Type B pancreatic cell (in vitro differentiated cells): ENCODE results near the gene SLCO4A1. TPM values are rescaled to one million over a fixed set of nuclear protein-coding genes. Genes with fewer than 3 reads are reported as not detected.
A peak's percentile ranks its signal among the peaks of the same experiment; 100 is the strongest.

ENCODE experiments used
- DNase-seq: peaks from one replicate; pipeline ENCODE4 v3.0.0; 2021; ENCODE audit warnings: mixed read lengths; ENCODE audit not compliant: unreplicated experiment; ENCODE audit errors: extremely low spot score
- H3K27ac Mint-ChIP-seq: 2 replicates; pipeline ENCODE4 v1.8.0; 2021; ENCODE audit warnings: mild to moderate bottlenecking, mixed read lengths
- H3K27me3 Mint-ChIP-seq: 2 replicates; pipeline ENCODE4 v1.8.0; 2021; ENCODE audit warnings: mixed read lengths
- H3K36me3 Mint-ChIP-seq: 2 replicates; pipeline ENCODE4 v1.8.0; 2021; ENCODE audit warnings: mixed read lengths
- H3K4me1 Mint-ChIP-seq: one replicate; pipeline ENCODE4 v1.8.0; 2021; ENCODE audit warnings: mixed read lengths; ENCODE audit not compliant: unreplicated experiment
- H3K4me3 Mint-ChIP-seq: 2 replicates; pipeline ENCODE4 v1.8.0; 2021; ENCODE audit warnings: mild to moderate bottlenecking, mixed read lengths
- H3K9me3 Mint-ChIP-seq: 2 replicates; pipeline ENCODE4 v1.8.0; 2021; ENCODE audit warnings: mixed read lengths
- total RNA-seq: library from RNA; stranded (reverse); gene quantifications from 2 replicates; pipeline ENCODE4 v1.2.1, GENCODE V29; 2021; ENCODE audit warnings: low replicate concordance
- TF ChIP-seq, protein P1 (sequence below): fragments of 200-600 bp; sonication (generic); conservative IDR thresholded peaks from 2 replicates; pipeline ENCODE4 v1.5.0; 2021; ENCODE audit warnings: antibody characterized with exemption, mild to moderate bottlenecking

SLCO4A1 gene
- total RNA-seq, 1 donor from 2014 or later: 5.3 TPM

GRCh38 chr20:62707921-62708521 lies 65.7 kb downstream of the SLCO4A1 start:
- peak overlapping the region; percentile 54 for H3K4me3 Mint-ChIP-seq
- no peak overlapping the region for H3K27ac Mint-ChIP-seq
- no peaks in the 10 kb centered on the region for H3K36me3 Mint-ChIP-seq
- H3K27me3 Mint-ChIP-seq: peaks cover 65% of the 10 kb centered on the region
- H3K4me1 Mint-ChIP-seq: peaks cover 15% of the 10 kb centered on the region
- no peaks in the 10 kb centered on the region for H3K9me3 Mint-ChIP-seq
- DNase-seq: no peak
- TF ChIP-seq, protein P1, sequence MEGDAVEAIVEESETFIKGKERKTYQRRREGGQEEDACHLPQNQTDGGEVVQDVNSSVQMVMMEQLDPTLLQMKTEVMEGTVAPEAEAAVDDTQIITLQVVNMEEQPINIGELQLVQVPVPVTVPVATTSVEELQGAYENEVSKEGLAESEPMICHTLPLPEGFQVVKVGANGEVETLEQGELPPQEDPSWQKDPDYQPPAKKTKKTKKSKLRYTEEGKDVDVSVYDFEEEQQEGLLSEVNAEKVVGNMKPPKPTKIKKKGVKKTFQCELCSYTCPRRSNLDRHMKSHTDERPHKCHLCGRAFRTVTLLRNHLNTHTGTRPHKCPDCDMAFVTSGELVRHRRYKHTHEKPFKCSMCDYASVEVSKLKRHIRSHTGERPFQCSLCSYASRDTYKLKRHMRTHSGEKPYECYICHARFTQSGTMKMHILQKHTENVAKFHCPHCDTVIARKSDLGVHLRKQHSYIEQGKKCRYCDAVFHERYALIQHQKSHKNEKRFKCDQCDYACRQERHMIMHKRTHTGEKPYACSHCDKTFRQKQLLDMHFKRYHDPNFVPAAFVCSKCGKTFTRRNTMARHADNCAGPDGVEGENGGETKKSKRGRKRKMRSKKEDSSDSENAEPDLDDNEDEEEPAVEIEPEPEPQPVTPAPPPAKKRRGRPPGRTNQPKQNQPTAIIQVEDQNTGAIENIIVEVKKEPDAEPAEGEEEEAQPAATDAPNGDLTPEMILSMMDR: peak; percentile 66

DNA sequence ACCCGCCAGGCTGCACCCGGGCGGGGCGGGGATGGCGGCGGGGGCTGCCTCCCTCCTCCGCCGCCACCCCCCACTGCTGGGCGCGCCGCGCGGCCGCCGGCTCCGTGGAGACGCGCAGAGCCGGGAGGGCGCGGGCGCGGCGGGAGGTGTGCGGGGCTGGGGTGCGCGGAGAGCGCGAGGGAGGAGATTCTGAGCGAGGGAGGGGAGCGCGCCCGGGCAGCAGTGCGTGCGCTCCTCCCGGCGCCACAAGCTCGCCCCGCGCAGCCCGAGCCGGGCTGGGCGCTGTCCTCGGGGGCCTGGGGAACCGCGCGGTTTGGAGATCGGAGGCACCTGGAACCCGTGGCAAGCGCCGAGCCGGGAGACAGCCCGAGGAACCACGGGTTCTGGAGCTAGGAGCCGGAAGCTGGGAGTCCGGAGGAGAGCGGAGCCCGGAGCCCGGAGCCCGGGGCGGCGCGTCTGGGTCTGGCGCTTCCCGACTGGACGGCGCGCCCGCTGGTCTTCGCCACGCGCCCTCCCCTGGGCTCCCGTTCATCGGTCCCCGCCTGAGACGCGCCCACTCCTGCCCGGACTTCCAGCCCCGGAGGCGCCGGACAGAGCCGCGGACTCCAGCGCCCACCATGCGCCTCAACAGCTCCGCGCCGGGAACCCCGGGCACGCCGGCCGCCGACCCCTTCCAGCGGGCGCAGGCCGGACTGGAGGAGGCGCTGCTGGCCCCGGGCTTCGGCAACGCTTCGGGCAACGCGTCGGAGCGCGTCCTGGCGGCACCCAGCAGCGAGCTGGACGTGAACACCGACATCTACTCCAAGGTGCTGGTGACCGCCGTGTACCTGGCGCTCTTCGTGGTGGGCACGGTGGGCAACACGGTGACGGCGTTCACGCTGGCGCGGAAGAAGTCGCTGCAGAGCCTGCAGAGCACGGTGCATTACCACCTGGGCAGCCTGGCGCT lies 66.6 kb downstream of the SLCO4A1 start, which contains the start of gene NTSR1:
TSS of gene NTSR1 (plus strand) at position 246 of the 946 bp plus-strand sequence. CDS start at position 618, 372 bp downstream.
- DNase-seq: no peak
- H3K27me3 Mint-ChIP-seq: peaks cover 68% of the 10 kb centered on the region

DNA sequence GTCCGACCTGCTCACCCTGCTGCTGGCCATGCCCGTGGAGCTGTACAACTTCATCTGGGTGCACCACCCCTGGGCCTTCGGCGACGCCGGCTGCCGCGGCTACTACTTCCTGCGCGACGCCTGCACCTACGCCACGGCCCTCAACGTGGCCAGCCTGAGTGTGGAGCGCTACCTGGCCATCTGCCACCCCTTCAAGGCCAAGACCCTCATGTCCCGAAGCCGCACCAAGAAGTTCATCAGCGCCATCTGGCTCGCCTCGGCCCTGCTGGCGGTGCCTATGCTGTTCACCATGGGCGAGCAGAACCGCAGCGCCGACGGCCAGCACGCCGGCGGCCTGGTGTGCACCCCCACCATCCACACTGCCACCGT lies 67.2 kb downstream of the SLCO4A1 start:
- Mint-ChIP-seq H3K27me3 (peaks cover 71% of the 10 kb centered on the region), H3K9me3 (no peaks in the 10 kb centered on the region), H3K27ac (no peak overlapping the region), H3K4me1 (peaks cover 5% of the 10 kb centered on the region), H3K36me3 (no peaks in the 10 kb centered on the region), H3K4me3 (no peak overlapping the region)
- DNase-seq: no peak
- TF ChIP-seq, protein P1: no peak

More for the DNA sequence above, 66.6 kb downstream of the SLCO4A1 start, which contains the start of gene NTSR1:
- TF ChIP-seq, protein P1: no peak
- Mint-ChIP-seq H3K27ac (no peak within 1 kb of the TSS), H3K36me3 (no peaks in the 10 kb centered on the region), H3K4me1 (peaks cover 10% of the 10 kb centered on the region), H3K4me3 (peak within 1 kb of the TSS; percentile 54), H3K9me3 (no peaks in the 10 kb centered on the region)

- Mint-ChIP-seq H3K27me3 (peaks cover 71% of the 10 kb centered on the region), H3K4me3 (no peak overlapping the region), H3K36me3 (no peaks in the 10 kb centered on the region), H3K4me1 (no peaks in the 10 kb centered on the region), H3K27ac (no peak overlapping the region), H3K9me3 (no peaks in the 10 kb centered on the region)
- TF ChIP-seq, protein P1: no peak
- no peak for DNase-seq
Measured at GRCh38 chr20:62710221-62710885, 68.0 kb downstream of the SLCO4A1 start.

DNA sequence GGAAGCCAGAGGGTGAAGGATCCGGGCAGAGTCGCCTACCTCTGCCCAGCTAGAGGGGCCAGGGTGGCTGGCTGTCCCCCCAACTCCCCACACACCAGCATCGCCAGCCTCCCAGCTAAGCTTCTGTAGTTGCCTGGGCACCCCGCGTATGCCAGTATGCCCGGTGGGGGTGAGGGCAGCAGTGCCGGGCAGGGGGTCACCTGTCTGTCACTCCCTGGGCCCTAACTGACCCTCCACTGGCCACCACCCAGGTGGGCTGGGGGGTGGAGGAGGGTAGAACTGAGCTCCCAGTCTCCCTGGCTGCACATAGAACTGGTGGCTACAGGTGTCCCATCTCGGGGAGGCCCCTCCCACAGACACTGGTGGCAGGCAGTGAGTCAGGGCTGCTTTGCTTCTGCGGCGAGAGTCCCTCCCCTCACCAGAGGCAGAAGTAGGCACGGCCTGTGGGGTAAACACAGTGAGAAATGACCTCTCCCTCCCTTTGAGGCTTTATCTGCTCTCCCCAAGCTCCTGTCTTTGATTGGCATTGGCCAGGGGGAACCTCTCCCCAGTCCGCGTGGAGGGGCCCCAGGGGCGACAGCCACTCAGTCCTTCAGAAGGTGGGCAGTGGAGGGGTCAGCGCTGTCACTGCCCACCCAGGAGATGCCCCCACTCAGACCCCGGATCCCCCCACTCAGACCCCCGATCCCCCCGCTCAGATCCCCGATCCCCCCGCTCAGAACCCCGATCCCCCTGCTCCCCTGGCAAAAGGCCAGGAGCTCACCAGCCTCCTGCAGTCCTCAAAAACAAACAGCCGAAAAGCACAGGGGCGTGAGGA lies 68.8 kb downstream of the SLCO4A1 start:
- H3K4me1 Mint-ChIP-seq: peaks cover 1% of the 10 kb centered on the region
- no peak for DNase-seq
- no peaks in the 10 kb centered on the region for H3K9me3 Mint-ChIP-seq
- H3K27ac Mint-ChIP-seq: no peak overlapping the region
- H3K36me3 Mint-ChIP-seq: no peaks in the 10 kb centered on the region
- TF ChIP-seq, protein P1: no peak
- H3K4me3 Mint-ChIP-seq: no peak overlapping the region
- peaks cover 69% of the 10 kb centered on the region for H3K27me3 Mint-ChIP-seq
